Umbilical cord (tissue), 2 donors: ENCODE data around the gene IL36B. TPM values are rescaled to one million over a fixed set of nuclear protein-coding genes. Genes with fewer than 3 reads are reported as not detected.

Experiments
- DNase-seq: peaks from one replicate; pipeline ENCODE4 v3.0.0-alpha.2; 2015; ENCODE audit warnings: low spot score
- total RNA-seq: library from RNA; depleted of rRNA; stranded (reverse); fragments of >200 nt; gene quantifications from one replicate; pipeline ENCODE4 v1.2.3, GENCODE V29; 2014; ENCODE audit warnings: low replicate concordance; ENCODE audit not compliant: insufficient read depth

Gene IL36B
- total RNA-seq, 1 donor from 2014 or later, result 2.4 TPM

GRCh38 chr2:113011108-113011507 lies 41.6 kb downstream of the IL36B start:
- no peak for DNase-seq

DNA sequence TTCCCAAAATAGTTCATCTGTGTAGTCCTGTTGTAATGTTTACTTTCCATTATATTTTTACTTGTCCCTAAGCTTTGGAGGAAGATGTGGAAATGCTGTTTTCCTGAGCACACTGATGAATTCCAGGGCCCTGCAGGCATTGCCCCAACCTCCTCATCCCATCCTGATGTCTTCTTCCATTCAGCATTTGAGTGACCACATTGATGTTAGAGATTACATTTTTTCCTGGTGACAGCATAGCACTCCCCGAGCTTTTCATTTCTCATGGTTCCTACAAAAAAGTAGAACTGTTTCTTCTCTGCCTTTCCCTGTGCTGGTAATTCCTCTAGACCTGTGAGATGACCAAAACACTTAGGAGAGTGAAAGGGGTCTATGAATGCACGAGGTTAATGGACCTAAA lies 42.6 kb downstream of the IL36B start:
- DNase-seq, result no peak

DNA sequence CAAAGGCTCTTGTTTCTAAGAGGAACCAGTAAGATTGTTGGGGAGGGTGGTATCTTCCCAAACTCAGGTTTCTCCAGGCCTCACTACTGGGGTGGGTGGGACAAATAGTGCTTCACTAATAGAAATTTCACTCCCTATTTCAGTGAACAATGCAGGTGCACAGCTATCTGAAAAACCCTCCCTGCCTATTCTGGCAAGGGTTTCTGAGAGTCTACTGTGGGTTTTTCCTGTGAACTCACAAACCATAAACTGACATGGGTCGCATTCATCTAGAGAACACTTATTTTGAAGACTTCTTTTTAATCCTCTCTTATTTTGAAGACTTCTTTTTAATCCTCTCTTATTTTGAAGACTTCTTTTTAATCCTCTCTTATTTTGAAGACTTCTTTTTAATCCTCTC lies 43.0 kb downstream of the IL36B start:
- no peak for DNase-seq

DNA sequence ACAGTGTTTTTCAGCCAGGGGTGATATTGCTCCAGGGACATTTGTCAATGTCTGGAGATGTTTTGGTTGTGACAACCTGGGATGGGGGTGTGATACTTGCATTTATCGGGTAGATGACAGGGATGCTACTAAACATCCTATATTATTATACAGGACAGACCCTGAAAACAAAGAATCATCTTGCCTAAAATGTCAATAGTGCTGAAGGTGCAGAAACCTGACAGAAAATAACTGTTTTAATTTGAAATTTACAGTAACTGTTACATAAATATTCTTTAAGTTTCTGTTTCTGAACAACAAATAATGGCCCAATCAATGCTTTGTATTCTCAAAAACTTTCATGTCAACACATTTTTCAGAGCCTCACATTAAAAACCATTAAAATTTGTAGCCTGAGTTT lies 45.4 kb downstream of the IL36B start:
- DNase-seq, result no peak

- no peak for DNase-seq
These were observed 47.6 kb downstream of the IL36B start, which contains the start of gene IL36A for GRCh38 chr2:113005030-113005509. IL36A (plus strand) TSS chr2:113005459; CDS start chr2:113005872, 413 bp downstream.

DNA sequence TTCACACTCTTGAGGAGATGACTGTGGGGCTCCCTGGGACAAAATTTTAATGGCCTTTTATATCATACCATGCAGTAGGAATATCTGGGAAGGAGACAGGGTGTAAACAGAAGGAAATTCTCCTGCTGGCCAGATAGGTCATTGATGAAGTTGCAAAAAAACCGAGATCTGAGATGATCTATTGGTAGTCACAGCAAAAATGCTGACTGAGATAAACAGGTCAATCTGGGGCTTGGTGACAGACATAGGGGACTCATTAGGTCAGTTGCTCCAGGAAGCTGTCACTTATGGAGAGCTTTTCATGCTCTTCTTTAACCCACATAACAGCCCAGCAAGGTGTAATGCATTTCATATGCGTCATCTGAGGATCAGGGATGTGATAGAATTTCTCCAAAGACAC lies 50.0 kb downstream of the IL36B start:
- DNase-seq, result no peak

DNA sequence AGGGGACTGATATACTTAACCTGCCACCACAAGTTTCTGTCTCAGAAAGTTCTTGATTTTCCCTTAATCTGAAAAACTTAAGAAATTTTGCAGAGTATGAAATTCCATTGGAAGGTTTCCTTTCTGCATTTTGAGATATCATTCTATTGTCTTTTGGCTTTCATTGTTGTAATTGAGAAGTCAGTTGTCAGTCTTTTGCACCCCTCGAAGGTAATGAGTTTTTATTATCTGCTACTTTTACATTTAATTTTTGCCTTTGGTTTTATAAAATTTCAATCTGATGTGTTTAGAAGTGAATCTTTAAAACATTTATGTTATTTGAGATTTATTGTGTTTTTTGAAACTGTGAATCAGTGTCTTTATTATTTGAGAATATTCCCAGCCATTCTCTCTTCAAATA lies 52.2 kb downstream of the IL36B start:
- no peak for DNase-seq

GRCh38 chr2:112997151-112997550 lies 55.5 kb downstream of the IL36B start:
- DNase-seq, result no peak

GRCh38 chr2:112996635-112997034 lies 56.0 kb downstream of the IL36B start:
- no peak for DNase-seq

GRCh38 chr2:112995346-112995920 lies 57.2 kb downstream of the IL36B start:
- no peak for DNase-seq

GRCh38 chr2:112994648-112995047 lies 58.0 kb downstream of the IL36B start:
- DNase-seq, result no peak

DNA sequence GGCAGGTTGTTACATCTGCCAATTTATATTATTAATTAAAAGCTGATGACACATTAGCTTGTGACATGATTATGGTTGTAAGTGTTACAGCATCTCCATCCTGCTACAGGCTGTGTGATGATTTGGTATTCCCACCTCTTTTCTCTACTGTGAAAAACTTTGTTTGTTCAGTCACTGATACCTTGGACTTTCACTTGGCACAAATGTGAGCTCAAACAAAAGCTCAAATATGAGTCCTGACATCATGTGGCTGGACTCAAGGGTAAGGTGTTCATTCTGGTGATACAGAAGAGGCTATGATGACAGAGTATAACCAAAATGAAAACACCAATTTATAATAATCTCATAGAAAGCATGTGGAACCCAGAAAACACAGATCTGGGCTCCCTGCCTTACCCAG lies 58.8 kb downstream of the IL36B start:
- DNase-seq, result no peak

- DNase-seq, result no peak
These were observed 63.1 kb downstream of the IL36B start for GRCh38 chr2:112989611-112990010.

- DNase-seq, result no peak
These were observed 67.6 kb downstream of the IL36B start for GRCh38 chr2:112985090-112985489.

- no peak for DNase-seq
These were observed 72.1 kb downstream of the IL36B start for GRCh38 chr2:112980537-112980936.

DNA sequence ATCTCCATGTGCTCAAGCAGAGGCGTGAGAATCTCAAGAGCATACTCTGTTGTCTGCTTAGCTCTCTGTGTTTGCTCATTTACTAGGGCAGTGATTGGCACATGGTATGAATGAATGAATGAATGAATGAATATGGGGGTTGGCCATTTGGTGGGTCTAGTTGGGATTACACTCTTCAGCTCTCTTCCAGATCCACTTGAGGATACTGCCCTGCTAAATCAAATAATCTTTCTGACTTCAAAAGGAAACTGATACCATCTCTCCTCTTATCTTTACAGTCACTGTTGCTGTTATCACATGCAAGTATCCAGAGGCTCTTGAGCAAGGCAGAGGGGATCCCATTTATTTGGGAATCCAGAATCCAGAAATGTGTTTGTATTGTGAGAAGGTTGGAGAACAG lies 72.9 kb downstream of the IL36B start:
- no peak for DNase-seq

DNA sequence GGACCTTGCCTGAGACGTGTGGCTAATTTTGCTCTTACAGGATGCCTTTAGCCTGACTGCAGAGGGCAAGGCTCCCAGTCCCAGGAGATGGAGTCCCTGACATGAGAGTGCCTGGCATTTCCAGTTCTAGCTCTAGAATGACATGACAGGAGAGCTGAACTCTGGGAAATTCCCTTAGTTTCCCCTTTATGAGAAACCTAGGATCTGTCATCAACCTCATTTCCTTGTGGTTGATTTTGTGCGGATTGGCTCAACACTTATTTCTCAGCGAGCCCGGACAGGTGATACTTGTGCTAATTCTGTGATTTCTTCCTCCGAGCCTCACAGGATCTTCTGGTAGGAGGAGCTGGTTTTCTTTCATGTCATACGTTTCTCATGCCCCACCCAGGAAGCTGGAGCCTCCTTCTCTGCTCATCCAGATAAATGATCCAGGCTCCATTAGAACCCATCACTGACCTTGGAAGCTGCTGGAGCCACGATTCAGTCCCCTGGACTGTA lies 75.1 kb downstream of the IL36B start, which contains the start of gene IL36G:
Gene IL36G, plus strand, starts transcription at position 448 of the 498 bp plus-strand sequence. CDS start 633 bp downstream, outside the sequence.
- DNase-seq, result no peak

Other genes with a start within 250 kb of the IL36B start
- 3.1 TPM for gene IL1B, start 216.1 kb downstream of the IL36B start, total RNA-seq
- not detected for gene IL37, start 141.7 kb downstream of the IL36B start, total RNA-seq
- gene IL36G, start 74.9 kb downstream of the IL36B start, total RNA-seq, result not detected
- not detected for gene IL36A, start 47.4 kb downstream of the IL36B start, total RNA-seq
- 6.0 TPM for gene IL36RN, start 6.3 kb upstream of the IL36B start, total RNA-seq
- gene IL1F10, start 15.1 kb upstream of the IL36B start, total RNA-seq, result 0.72 TPM
- gene IL1RN, start 74.7 kb upstream of the IL36B start, total RNA-seq, result 1.2 TPM
- gene PSD4, start 121.1 kb upstream of the IL36B start, total RNA-seq, result 6.5 TPM
- 0.24 TPM for gene PAX8, start 226.1 kb upstream of the IL36B start, total RNA-seq